NCI-H526 treated with DMSO at 0.1 percent for 48 hours (cell line): Measurements from ENCODE around the gene ZFYVE1.
"Not testable (repeated sequence)": the region's sequence is repeated elsewhere in the genome, so short reads cannot be mapped to it uniquely, and the experiment has no call there.

Experiments
- DNase-seq: peaks from one replicate; lab custom pipeline; 2025; lab: John Stamatoyannopoulos, UW

Gene ZFYVE1

GRCh38 chr14:73026845-73027542 is at the start of gene ZFYVE1:
ZFYVE1 (minus strand) TSS chr14:73027106; CDS start chr14:73024508, 2,598 bp downstream.
- peak; percentile 97 for DNase-seq

GRCh38 chr14:73069585-73069984 is 42.7 kb upstream of the ZFYVE1 start:
- no peak for DNase-seq

- peak; percentile 21 for DNase-seq
Measured at GRCh38 chr14:73058922-73059673, 32.2 kb upstream of the ZFYVE1 start.

- DNase-seq, result peak; percentile 98
Measured at GRCh38 chr14:73058224-73058921, 31.5 kb upstream of the ZFYVE1 start, which contains the start of gene RBM25. RBM25 (plus strand) TSS chr14:73058534; CDS start chr14:73071642, 13,108 bp downstream.

GRCh38 chr14:73057944-73058223 is 31.0 kb upstream of the ZFYVE1 start:
- DNase-seq, result no peak

- DNase-seq, result no peak
Measured at GRCh38 chr14:73055251-73055650, 28.3 kb upstream of the ZFYVE1 start.

GRCh38 chr14:73049428-73049827 is 22.5 kb upstream of the ZFYVE1 start:
- no peak for DNase-seq

- DNase-seq, result peak; percentile 60
Measured at GRCh38 chr14:73047808-73048207, 20.9 kb upstream of the ZFYVE1 start.

- not testable (repeated sequence) for DNase-seq
Measured at GRCh38 chr14:73036706-73037450, 10.0 kb upstream of the ZFYVE1 start.

- DNase-seq, result no peak
Measured at GRCh38 chr14:73027984-73028383, 1.1 kb upstream of the ZFYVE1 start.

GRCh38 chr14:73027546-73027945 is 640 bp upstream of the ZFYVE1 start:
- no peak for DNase-seq

- no peak for DNase-seq
Measured at GRCh38 chr14:73026243-73026844, 562 bp downstream of the ZFYVE1 start.

GRCh38 chr14:73025544-73025943 is 1.4 kb downstream of the ZFYVE1 start:
- DNase-seq, result no peak

GRCh38 chr14:73022051-73022450 is 4.9 kb downstream of the ZFYVE1 start:
- DNase-seq, result no peak

GRCh38 chr14:73016011-73016410 is 10.9 kb downstream of the ZFYVE1 start:
- DNase-seq, result not testable (repeated sequence)

GRCh38 chr14:73015552-73015951 is 11.4 kb downstream of the ZFYVE1 start:
- not testable (repeated sequence) for DNase-seq

- no peak for DNase-seq
Measured at GRCh38 chr14:73014105-73014504, 12.8 kb downstream of the ZFYVE1 start.

- not testable (repeated sequence) for DNase-seq
Measured at GRCh38 chr14:73011189-73011588, 15.7 kb downstream of the ZFYVE1 start.

- DNase-seq, result no peak
Measured at GRCh38 chr14:73008501-73008900, 18.4 kb downstream of the ZFYVE1 start.

GRCh38 chr14:73007835-73008234 is 19.1 kb downstream of the ZFYVE1 start:
- no peak for DNase-seq

GRCh38 chr14:73004641-73005040 is 22.3 kb downstream of the ZFYVE1 start:
- not testable (repeated sequence) for DNase-seq

- no peak for DNase-seq
Measured at GRCh38 chr14:73003681-73004080, 23.2 kb downstream of the ZFYVE1 start.
